Testis (tissue), 3 donors: ENCODE measurements around the gene EXD3. TPM values are rescaled to one million over a fixed set of nuclear protein-coding genes. Genes with fewer than 3 reads are reported as not detected.

Experiments used
- DNase-seq: peaks from one replicate; pipeline ENCODE4 v3.0.0-alpha.2; 2019
- H3K27ac ChIP-seq, 2 donors: fragments of 200-600 bp; sonication (generic); one replicate each; pipeline ENCODE4 v1.5.1; 2019
- H3K27me3 ChIP-seq: fragments of 200-600 bp; sonication (generic); one replicate; pipeline ENCODE4 v1.5.1; 2019
- H3K36me3 ChIP-seq: fragments of 200-600 bp; sonication (generic); one replicate; pipeline ENCODE4 v1.5.1; 2017; ENCODE audit warnings: low read depth; ENCODE audit errors: missing control alignments
- H3K4me1 ChIP-seq: fragments of 200-600 bp; sonication (generic); one replicate; pipeline ENCODE4 v1.5.1; 2019
- H3K4me3 ChIP-seq, 2 donors: fragments of 200-600 bp; sonication (generic); one replicate each; pipeline ENCODE4 v1.5.1; 2017 to 2019
- H3K9me3 ChIP-seq: fragments of 200-600 bp; sonication (generic); one replicate; pipeline ENCODE4 v1.5.1; 2017
- POLR2A ChIP-seq: fragments of 450-650 bp; IDR thresholded peaks from one replicate; pipeline ENCODE4 v1.6.1; 2017; ENCODE audit warnings: antibody characterized with exemption, mild to moderate bottlenecking, moderate library complexity
- WGBS, 2 donors: methylation state at CpG; one replicate each; pipeline ENCODE4 v1.1.5; 2018; 5-methylcytosine and 5-hydroxymethylcytosine counted together
- intact Hi-C: fragments of 100-400 bp; cut with DNase I; formaldehyde crosslinking; loops from one replicate; pipeline ENCODE4 v1.15.1; 2023; ENCODE audit warnings: low total_unique reads
- polyA plus RNA-seq: library from polyadenylated mRNA; stranded (reverse); fragments of 350-450 nt; fragmentation: Illumina TruSeq; extraction: RNeasy Lipid Tissue Mini Kit (QIAGEN cat#74804); gene quantifications from one replicate; pipeline ENCODE4 v1.2.3, GENCODE V29; 2014; ENCODE audit warnings: low read depth, low replicate concordance; ENCODE audit not compliant: insufficient read depth
- total RNA-seq, 2 donors: library from RNA; depleted of rRNA; stranded (reverse); fragments of >200 nt; gene quantifications; one replicate each; pipeline ENCODE4 v1.2.3, GENCODE V29; 2016
- TF ChIP-seq, protein P1 (sequence below), 3 experiments: fragments of 450-650 bp in 2 of 3; fragments of 200-600 bp in 1 of 3; sonication (generic) in 1 of 3; IDR thresholded peaks; one replicate each; pipeline ENCODE4 v1.5.1; 2016 to 2019; ENCODE audit warnings: antibody characterized with exemption in 3 of 3, mild to moderate bottlenecking in 2 of 3, moderate library complexity in 1 of 3

EXD3 gene
- total and polyA plus RNA-seq, 3 donors from 2014 or later = 8.9 to 24.5 (median 15.5) TPM

DNA sequence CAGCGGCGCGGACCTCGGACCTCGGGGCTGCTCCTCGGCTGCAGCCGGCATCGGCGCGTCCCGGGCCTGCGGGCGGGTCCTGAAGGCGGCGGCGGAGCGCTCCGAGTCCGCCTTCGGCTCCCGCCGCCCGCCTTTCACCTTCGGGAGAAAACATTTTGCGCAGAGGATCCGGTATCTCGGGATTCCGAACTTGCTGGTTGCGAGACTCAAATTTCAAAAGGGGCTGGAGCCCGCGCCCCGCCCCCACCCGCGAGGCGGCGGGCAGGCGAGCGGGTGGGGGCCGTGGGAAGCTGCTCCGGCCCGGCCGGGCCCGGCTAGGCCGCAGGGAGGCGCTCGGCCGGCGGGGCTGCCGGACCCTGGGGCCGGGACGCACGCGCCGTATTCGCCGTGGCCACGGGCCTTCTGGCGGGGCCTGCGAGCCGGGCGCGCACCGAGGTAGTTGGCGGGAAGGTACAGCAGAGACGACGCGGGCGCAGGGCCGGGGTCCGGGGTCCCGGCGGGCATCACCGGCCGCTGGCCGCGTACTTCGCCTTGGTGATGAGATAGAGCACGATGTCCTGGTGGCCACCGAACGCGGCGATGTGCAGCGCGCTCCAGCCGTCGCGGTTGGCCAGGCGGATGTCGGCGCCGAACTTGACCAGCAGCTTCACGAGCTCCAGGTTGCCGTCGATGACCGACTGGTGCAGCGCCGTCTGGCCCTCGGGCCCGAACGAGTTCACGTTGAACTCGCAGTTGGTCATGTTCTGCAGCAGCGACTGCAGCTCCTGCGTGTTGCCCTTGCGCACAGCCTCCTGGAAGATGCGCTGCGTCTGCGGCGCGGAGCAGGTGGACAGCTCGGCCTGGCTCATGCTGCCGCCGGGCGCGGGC, 121.6 kb downstream of the EXD3 start:
- H3K4me1 ChIP-seq = peaks cover 34% of the 10 kb centered on the region
- no peaks in the 10 kb centered on the region for H3K9me3 ChIP-seq
- WGBS, 2 donors = 1% methylated on average over 93 of the region's 115 CpGs; no CpG with 5 or more reads in 1 of the 2 donors
- H3K4me3 ChIP-seq = peak overlapping the region; percentile 47 to 50
- peak overlapping the region in 1 of 2 donors; percentile 53 for H3K27ac ChIP-seq
- no peak for DNase-seq
- no peak for TF ChIP-seq POLR2A
- TF ChIP-seq, protein P1, sequence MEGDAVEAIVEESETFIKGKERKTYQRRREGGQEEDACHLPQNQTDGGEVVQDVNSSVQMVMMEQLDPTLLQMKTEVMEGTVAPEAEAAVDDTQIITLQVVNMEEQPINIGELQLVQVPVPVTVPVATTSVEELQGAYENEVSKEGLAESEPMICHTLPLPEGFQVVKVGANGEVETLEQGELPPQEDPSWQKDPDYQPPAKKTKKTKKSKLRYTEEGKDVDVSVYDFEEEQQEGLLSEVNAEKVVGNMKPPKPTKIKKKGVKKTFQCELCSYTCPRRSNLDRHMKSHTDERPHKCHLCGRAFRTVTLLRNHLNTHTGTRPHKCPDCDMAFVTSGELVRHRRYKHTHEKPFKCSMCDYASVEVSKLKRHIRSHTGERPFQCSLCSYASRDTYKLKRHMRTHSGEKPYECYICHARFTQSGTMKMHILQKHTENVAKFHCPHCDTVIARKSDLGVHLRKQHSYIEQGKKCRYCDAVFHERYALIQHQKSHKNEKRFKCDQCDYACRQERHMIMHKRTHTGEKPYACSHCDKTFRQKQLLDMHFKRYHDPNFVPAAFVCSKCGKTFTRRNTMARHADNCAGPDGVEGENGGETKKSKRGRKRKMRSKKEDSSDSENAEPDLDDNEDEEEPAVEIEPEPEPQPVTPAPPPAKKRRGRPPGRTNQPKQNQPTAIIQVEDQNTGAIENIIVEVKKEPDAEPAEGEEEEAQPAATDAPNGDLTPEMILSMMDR (IDR thresholded peaks at IDR 0.05) = peak in 1 of 3 experiments; percentile 2
- intact Hi-C loops = no loop called here
- no peaks in the 10 kb centered on the region for H3K27me3 ChIP-seq
- no peaks in the 10 kb centered on the region for H3K36me3 ChIP-seq

DNA sequence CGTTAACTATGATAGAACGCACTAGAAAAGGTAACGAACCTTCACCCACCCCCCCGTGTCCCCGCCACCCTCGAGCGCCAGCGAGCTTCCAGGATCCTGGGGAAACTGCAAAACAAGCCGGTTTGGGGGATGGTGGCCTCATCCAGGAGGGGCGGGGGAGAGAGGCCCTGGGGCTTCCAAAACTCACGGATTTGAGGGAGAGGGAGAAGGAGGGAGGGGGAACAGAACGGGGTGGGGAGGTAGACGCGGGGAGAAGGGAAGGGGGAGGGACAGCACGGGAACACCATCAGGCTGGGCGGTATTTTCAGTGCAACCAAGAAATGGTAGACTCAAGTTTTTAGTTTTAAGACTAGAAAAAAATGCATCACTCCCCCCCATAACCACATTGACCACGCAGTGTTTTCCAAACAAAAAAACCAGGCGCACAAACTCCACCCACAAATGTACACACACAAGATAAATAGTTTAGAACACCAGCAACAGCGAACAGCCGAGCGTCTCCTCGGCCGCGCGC, 122.3 kb downstream of the EXD3 start:
- intact Hi-C loops = no loop called here
- TF ChIP-seq, protein P1 (IDR thresholded peaks at IDR 0.05) = no peak
- no peak for TF ChIP-seq POLR2A
- H3K4me3 ChIP-seq = peak overlapping the region; percentile 18 to 50
- 3% methylated on average over 25 of the region's 25 CpGs for WGBS, 2 donors
- peaks cover 29% of the 10 kb centered on the region for H3K4me1 ChIP-seq
- H3K9me3 ChIP-seq = no peaks in the 10 kb centered on the region
- H3K27me3 ChIP-seq = no peaks in the 10 kb centered on the region
- H3K36me3 ChIP-seq = no peaks in the 10 kb centered on the region
- H3K27ac ChIP-seq = peak overlapping the region in 1 of 2 donors; percentile 53
- no peak for DNase-seq

DNA sequence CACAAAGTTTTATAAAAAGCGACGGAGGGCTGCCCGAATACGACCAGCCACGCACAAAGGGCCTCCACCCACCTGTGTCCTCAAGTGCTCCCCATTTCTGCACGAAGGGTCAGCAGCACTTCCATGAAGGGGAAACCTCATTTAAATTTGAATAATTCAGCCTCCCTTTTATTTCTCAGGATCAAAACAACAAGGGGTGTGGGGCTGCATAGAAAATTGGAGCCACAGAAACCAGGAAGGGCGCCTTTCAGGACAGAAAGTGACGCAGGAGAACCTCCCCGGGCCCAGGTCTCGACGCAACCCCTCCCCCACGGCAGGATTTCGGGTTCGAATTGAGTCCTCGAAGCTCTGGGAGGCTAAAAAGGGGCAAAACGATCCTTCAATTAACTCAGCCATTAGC, 123.0 kb downstream of the EXD3 start:
- peak overlapping the region in 1 of 2 donors; percentile 53 for H3K27ac ChIP-seq

DNA sequence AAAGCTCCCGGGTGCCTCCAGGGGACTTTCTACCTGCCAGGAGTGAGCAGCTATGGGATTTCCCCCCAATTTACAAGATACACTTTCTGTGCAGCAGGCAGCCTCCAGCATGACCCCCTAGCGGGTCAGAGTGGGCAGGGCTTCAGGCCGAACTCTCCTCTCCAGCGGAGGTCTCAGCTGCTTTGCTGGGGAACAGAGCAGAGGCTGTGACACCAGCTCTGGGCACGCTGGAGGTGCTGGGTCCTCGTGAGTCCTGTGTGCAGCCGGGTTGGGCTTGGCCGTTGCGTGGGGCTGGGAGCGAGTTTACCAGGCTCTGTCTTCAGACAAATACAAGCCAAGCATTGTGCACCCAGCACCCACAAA, 123.8 kb downstream of the EXD3 start:
- TF ChIP-seq POLR2A = no peak
- TF ChIP-seq, protein P1 (IDR thresholded peaks at IDR 0.05) = no peak
- H3K4me3 ChIP-seq = no peak overlapping the region
- peaks cover 18% of the 10 kb centered on the region for H3K4me1 ChIP-seq
- H3K27me3 ChIP-seq = no peaks in the 10 kb centered on the region
- no peaks in the 10 kb centered on the region for H3K36me3 ChIP-seq
- H3K27ac ChIP-seq = no peak overlapping the region
- 35 to 91% methylated on average over 7 to 10 of the region's 10 CpGs for WGBS, 2 donors
- no peak for DNase-seq
- H3K9me3 ChIP-seq = no peaks in the 10 kb centered on the region
- intact Hi-C loops = no loop called here

More for the DNA sequence above, 123.0 kb downstream of the EXD3 start:
- 32 to 37% methylated on average over 16 of the region's 16 CpGs for WGBS, 2 donors
- Histone ChIP-seq H3K9me3 (no peaks in the 10 kb centered on the region), H3K4me3 (peak overlapping the region in 1 of 2 donors; percentile 18), H3K36me3 (no peaks in the 10 kb centered on the region), H3K4me1 (peaks cover 22% of the 10 kb centered on the region), H3K27me3 (no peaks in the 10 kb centered on the region)
- TF ChIP-seq, protein P1 (IDR thresholded peaks at IDR 0.05) = no peak
- no peak for TF ChIP-seq POLR2A
- intact Hi-C loops = no loop called here
- no peak for DNase-seq
